Keratinocyte (primary cell): ENCODE data around the gene MC1R.

Source experiments
- EZH2 ChIP-seq: IDR thresholded peaks from one replicate; pipeline ENCODE4 v1.6.1; 2012; ENCODE audit warnings: inconsistent platforms, mild to moderate bottlenecking, low read length, moderate library complexity
- TF ChIP-seq, protein P1 (sequence below), 3 experiments: IDR thresholded peaks in 1 of 3; conservative IDR thresholded peaks in 1 of 3; optimal IDR thresholded peaks in 1 of 3; 2 replicates in 2 of 3; 3 replicates in 1 of 3; pipeline versions ENCODE3 to v1.5.1; 2011; ENCODE audit warnings: low read length in 3 of 3, mild to moderate bottlenecking in 3 of 3, moderate library complexity in 2 of 3, control low read depth in 1 of 3, inconsistent platforms in 1 of 3; ENCODE audit not compliant: insufficient read depth in 2 of 3; ENCODE audit errors: extremely low read depth in 1 of 3

DNA sequence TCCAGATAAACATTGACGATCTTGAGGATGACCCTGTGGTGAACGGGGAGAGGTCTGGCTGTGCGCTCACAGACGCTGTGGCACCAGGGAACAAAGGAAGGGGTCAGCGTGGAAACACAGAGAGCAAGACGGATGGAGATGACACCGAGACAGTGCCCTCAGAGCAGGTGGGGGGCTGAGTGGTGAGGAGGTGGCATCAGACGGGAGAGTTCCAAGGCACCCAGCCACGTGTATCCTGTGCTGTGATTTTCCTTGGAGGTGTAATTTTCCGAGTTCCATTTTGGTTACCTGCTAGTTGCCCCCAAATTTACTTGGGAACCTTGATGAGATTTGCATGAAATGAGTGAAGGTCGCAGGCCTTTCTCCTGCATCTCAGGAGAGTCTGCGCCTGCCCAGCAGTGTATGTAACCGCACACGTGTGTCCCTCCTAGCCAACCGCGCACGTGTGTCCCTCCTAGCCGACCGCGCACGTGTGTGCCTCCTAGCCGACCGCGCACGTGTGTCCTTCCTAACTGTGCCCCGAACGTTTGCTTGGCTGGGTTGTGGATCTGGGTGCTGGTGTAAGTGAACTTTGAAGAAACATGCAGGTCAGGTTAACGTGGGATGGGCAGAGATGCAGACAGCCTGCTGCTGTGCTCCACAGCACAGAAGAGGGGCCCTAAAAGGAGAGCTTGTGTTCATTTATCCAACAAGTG lies 35.2 kb upstream of the MC1R start:
- TF ChIP-seq, protein P1, sequence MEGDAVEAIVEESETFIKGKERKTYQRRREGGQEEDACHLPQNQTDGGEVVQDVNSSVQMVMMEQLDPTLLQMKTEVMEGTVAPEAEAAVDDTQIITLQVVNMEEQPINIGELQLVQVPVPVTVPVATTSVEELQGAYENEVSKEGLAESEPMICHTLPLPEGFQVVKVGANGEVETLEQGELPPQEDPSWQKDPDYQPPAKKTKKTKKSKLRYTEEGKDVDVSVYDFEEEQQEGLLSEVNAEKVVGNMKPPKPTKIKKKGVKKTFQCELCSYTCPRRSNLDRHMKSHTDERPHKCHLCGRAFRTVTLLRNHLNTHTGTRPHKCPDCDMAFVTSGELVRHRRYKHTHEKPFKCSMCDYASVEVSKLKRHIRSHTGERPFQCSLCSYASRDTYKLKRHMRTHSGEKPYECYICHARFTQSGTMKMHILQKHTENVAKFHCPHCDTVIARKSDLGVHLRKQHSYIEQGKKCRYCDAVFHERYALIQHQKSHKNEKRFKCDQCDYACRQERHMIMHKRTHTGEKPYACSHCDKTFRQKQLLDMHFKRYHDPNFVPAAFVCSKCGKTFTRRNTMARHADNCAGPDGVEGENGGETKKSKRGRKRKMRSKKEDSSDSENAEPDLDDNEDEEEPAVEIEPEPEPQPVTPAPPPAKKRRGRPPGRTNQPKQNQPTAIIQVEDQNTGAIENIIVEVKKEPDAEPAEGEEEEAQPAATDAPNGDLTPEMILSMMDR (optimal IDR thresholded peaks at IDR 0.05 in 1 of 3, IDR thresholded peaks at IDR 0.05 in 1 of 3, conservative IDR thresholded peaks at IDR 0.05 in 1 of 3; ENCODE audit: extremely low read depth in 1 of 3, insufficient read depth in 2 of 3, low read length in 3 of 3), result no peak
- no peak for TF ChIP-seq EZH2
